Measurements from ENCODE around the gene PCDH17. TPM values are rescaled to one million over a fixed set of nuclear protein-coding genes. Genes with fewer than 3 reads are reported as not detected.
A peak's percentile ranks its signal among the peaks of the same experiment; 100 is the strongest.

The PCDH17 gene
- total and polyA plus RNA-seq, 2 of the 8 experiments (the other 6 are each of a cell fraction or from before 2014, with no cell fraction given), result 0.20 to 0.60 TPM

DNA sequence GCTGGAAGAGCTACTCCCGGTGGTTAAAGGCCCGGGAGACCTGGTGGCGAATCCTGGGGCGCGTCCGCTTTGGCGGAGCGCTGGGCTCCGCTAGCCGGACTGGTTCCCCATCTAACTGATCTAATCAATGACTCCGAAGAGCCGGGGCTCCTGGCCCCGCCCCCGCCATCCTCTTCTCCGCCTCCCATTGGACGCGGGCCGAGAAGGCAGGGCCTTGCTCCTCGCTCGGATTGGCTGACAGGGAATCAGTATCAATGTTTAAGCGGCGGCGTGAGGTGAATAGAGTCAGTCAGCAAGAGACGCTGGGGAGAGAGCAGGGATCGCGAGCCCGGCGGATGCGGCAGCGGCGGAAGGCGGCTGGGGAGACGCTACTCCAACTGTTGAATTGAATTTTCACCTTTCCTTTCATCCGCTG is 1.7 kb upstream of the PCDH17 start:
- Histone ChIP-seq H3K9me3 (ENCODE audit: insufficient read depth in 2 of 2, low read depth in 1 of 2, low read length in 1 of 2) (peaks cover 0 to 10% of the 10 kb centered on the region in 2 experiments; a peak in 1 of 4 replicates), H2BK15ac (ENCODE audit: low read length) (no peak overlapping the region), H3K4me2 (ENCODE audit: insufficient read depth in 1 of 2, low read depth in 2 of 2, low read length in 2 of 2) (peak overlapping the region; percentile 98 to 100), H4K20me1 (replicated peaks in 1 of 2; ENCODE audit: control insufficient read depth in 1 of 2, insufficient read depth in 2 of 2, low read length in 2 of 2) (peaks cover 0 to 3% of the 10 kb centered on the region in 2 experiments), H2AK5ac (ENCODE audit: low read depth, low read length) (no peak overlapping the region), H2BK12ac (ENCODE audit: low read depth, low read length) (no peak overlapping the region), H2BK20ac (ENCODE audit: low read length) (no peak overlapping the region), H3K23me2 (ENCODE audit: low read depth, low read length) (peaks cover 44% of the 10 kb centered on the region), H4K91ac (replicated peaks; ENCODE audit: insufficient read length, low read length) (no peak overlapping the region), H3K36me3 (ENCODE audit: control insufficient read depth in 2 of 4, insufficient read depth in 4 of 4, low read length in 3 of 4) (peaks cover 0 to 5% (median 0%) of the 10 kb centered on the region in 4 experiments; a peak in 1 of 8 replicates), H2BK5ac (ENCODE audit: low read depth, low read length) (no peak overlapping the region), H3K27me3 (replicated peaks in 1 of 4; ENCODE audit: control insufficient read depth in 3 of 4, extremely low read depth in 1 of 4, insufficient read depth in 3 of 4, low read length in 3 of 4) (peaks cover 29 to 67% (median 55%) of the 10 kb centered on the region in 4 experiments), H3K4ac (replicated peaks; ENCODE audit: insufficient read length, low read depth, low read length) (no peak overlapping the region), H4K8ac (ENCODE audit: extremely low read depth, insufficient read depth, low read length) (no peak overlapping the region), H4K5ac (ENCODE audit: insufficient read length, low read depth, low read length) (no peak overlapping the region), H3K56ac (replicated peaks; ENCODE audit: insufficient read length, low read depth, low read length) (no peak overlapping the region), H2BK120ac (replicated peaks; ENCODE audit: low read depth, low read length) (no peak overlapping the region), H3K23ac (ENCODE audit: insufficient read length) (no peak overlapping the region), H2AFZ (ENCODE audit: low read length) (no peak overlapping the region), H3K27ac (ENCODE audit: low read depth, low read length) (no peak overlapping the region), H3K4me3 (ENCODE audit: extremely low read depth in 1 of 4, insufficient read depth in 2 of 4, low read depth in 3 of 4, low read length in 4 of 4) (peak overlapping the region; percentile 61 to 73 (median 68); a peak in 7 of 8 replicates), H3K14ac (ENCODE audit: insufficient read length) (no peak overlapping the region), H3K18ac (ENCODE audit: extremely low read depth, low read length) (no peak overlapping the region), H3K79me1 (ENCODE audit: low read depth, low read length) (no peaks in the 10 kb centered on the region), H3K4me1 (replicated peaks in 1 of 4; ENCODE audit: control insufficient read depth in 3 of 4, insufficient read depth in 4 of 4, low read length in 3 of 4) (peaks cover 0 to 18% (median 7%) of the 10 kb centered on the region in 4 experiments; a peak in 6 of 7 replicates), H3K9ac (replicated peaks in 1 of 4; ENCODE audit: extremely low read depth in 1 of 4, low read depth in 3 of 4, low read length in 3 of 4) (no peak overlapping the region), H3K79me2 (ENCODE audit: control insufficient read depth in 1 of 2, insufficient read depth in 2 of 2, low read length in 2 of 2) (no peaks in the 10 kb centered on the region)
- ChIA-PET POLR2A (ENCODE audit: partially characterized antibody) (interaction anchor here (0.8 to 1.1 kb wide), 4 partner anchors 37 to 247 kb away, joined by 3 read pairs; no protein-coding TSS in a partner anchor), CTCF (ENCODE audit: partially characterized antibody) (interaction anchor here (1.4 to 8.2 kb wide), 2 partner anchors 47 to 87 kb away, joined by 5 to 107 read pairs; no protein-coding TSS in a partner anchor)
- WGBS, 2 experiments (ENCODE audit: extremely low coverage in 1 of 2, insufficient coverage in 1 of 2, insufficient read length in 1 of 2, insufficient replicate concordance in 2 of 2, low coverage in 1 of 2, low lambda C conversion rate in 2 of 2, missing lambda C conversion rate in 1 of 2), result 1% methylated on average over 34 of the region's 34 CpGs; no CpG with 5 or more reads in 1 of the 2 experiments
- FAIRE-seq (peak; percentile 69), DNase-seq (ENCODE audit: low read depth in 1 of 2, low spot score in 2 of 2) (peak; percentile 93 to 97)
- TF ChIP-seq SP1 (IDR thresholded peaks at IDR 0.05; ENCODE audit: low read depth, low read length), result peak; percentile 90
- no peak for TF ChIP-seq RBBP5 (IDR thresholded peaks at IDR 0.05; ENCODE audit: borderline replicate concordance, low read depth, low read length)
- peak in 1 of 2 experiments; percentile 98; a peak in 2 of 3 replicates for TF ChIP-seq POLR2A (IDR thresholded peaks at IDR 0.05; ENCODE audit: control extremely low read depth in 1 of 2, low read depth in 2 of 2, low read length in 2 of 2)

Data from H1 (cell line).